Calu3 (cell line): ENCODE results near the gene ANKRD40. TPM values are rescaled to one million over a fixed set of nuclear protein-coding genes. Genes with fewer than 3 reads are reported as not detected.
A peak's percentile ranks its signal among the peaks of the same experiment; 100 is the strongest.

Experiments used
- BruUV-seq: library from RNA; stranded (reverse); fragments of 400-500 nt; replicated peaks from 2 replicates; lab custom pipeline; 2021; lab: Mats Ljungman, UMichigan
- CTCF ChIA-PET: fragments of 300-600 bp; sonication (Branson Sonifier 250); formaldehyde crosslinking; loops from one replicate; lab custom pipeline; 2022; ENCODE audit warnings: antibody characterized with exemption; lab: Charles Lee
- DNase-seq: peaks from one replicate; pipeline ENCODE4 v3.0.0; 2022
- H3K27ac Mint-ChIP-seq: one replicate; pipeline ENCODE4 v1.8.0; 2022; ENCODE audit warnings: mixed read lengths; ENCODE audit not compliant: unreplicated experiment
- H3K27me3 Mint-ChIP-seq: one replicate; pipeline ENCODE4 v1.8.0; 2022; ENCODE audit warnings: mixed read lengths; ENCODE audit not compliant: unreplicated experiment
- H3K36me3 Mint-ChIP-seq: one replicate; pipeline ENCODE4 v1.8.0; 2022; ENCODE audit warnings: mild to moderate bottlenecking, moderate library complexity, mixed read lengths; ENCODE audit not compliant: insufficient read depth, unreplicated experiment
- H3K4me1 Mint-ChIP-seq: one replicate; pipeline ENCODE4 v1.8.0; 2022; ENCODE audit warnings: mild to moderate bottlenecking, low read depth, mixed read lengths; ENCODE audit not compliant: unreplicated experiment
- H3K4me3 Mint-ChIP-seq: one replicate; pipeline ENCODE4 v1.8.0; 2022; ENCODE audit warnings: mild to moderate bottlenecking, low read depth, moderate library complexity, mixed read lengths; ENCODE audit not compliant: unreplicated experiment
- H3K9me3 Mint-ChIP-seq: one replicate; pipeline ENCODE4 v1.8.0; 2022; ENCODE audit warnings: low read depth, mixed read lengths; ENCODE audit not compliant: unreplicated experiment
- CTCF ChIP-seq: fragments of 200-600 bp; IDR thresholded peaks from one replicate; pipeline ENCODE4 v1.8.0; 2022; ENCODE audit warnings: antibody characterized with exemption; ENCODE audit not compliant: unreplicated experiment
- intact Hi-C: fragments of 100-400 bp; cut with micrococcal nuclease; formaldehyde crosslinking; loops from one replicate; pipeline ENCODE4 v1.10.0; 2022; ENCODE audit not compliant: unreplicated experiment
- total RNA-seq: library from RNA; stranded (reverse); gene quantifications from 2 replicates; pipeline ENCODE4 v1.2.3, GENCODE V29; 2022

Gene ANKRD40
- total RNA-seq, 1 experiment from 2014 or later: 68.5 TPM

GRCh38 chr17:50697062-50697461, 10.7 kb downstream of the ANKRD40 start:
- peak; percentile 51 for DNase-seq
- no TSS peak for BruUV-seq

GRCh38 chr17:50696365-50696879, 11.3 kb downstream of the ANKRD40 start:
- no peak overlapping the region for H3K4me3 Mint-ChIP-seq
- no peak for DNase-seq
- no peak overlapping the region for H3K27ac Mint-ChIP-seq
- CTCF ChIA-PET: interaction anchor here (0.7 to 7.6 kb wide), 7 partner anchors 35 to 150 kb away, joined by 3 to 130 read pairs (median 4); partner anchors contain the start of gene ABCC3
- H3K27me3 Mint-ChIP-seq: no peaks in the 10 kb centered on the region
- no peaks in the 10 kb centered on the region for H3K9me3 Mint-ChIP-seq
- H3K36me3 Mint-ChIP-seq: peaks cover 76% of the 10 kb centered on the region
- intact Hi-C loops: loop anchor here (10.0 kb wide), 1 partner anchor 148 kb away; no protein-coding TSS in a partner anchor
- BruUV-seq: no TSS peak
- TF ChIP-seq CTCF: no peak
- H3K4me1 Mint-ChIP-seq: peaks cover 84% of the 10 kb centered on the region

More at GRCh38 chr17:50697062-50697461, 10.7 kb downstream of the ANKRD40 start:
- no peaks in the 10 kb centered on the region for H3K27me3 Mint-ChIP-seq
- H3K4me3 Mint-ChIP-seq: peak overlapping the region; percentile 1
- H3K9me3 Mint-ChIP-seq: no peaks in the 10 kb centered on the region
- peaks cover 70% of the 10 kb centered on the region for H3K36me3 Mint-ChIP-seq
- H3K4me1 Mint-ChIP-seq: peaks cover 84% of the 10 kb centered on the region
- H3K27ac Mint-ChIP-seq: peak overlapping the region; percentile 2
- no peak for TF ChIP-seq CTCF
- CTCF ChIA-PET: interaction anchor here (0.7 to 7.6 kb wide), 7 partner anchors 9 to 151 kb away, joined by 3 to 130 read pairs (median 5); partner anchors contain the start of gene ABCC3
- intact Hi-C loops: loop anchor here (10.0 kb wide), 1 partner anchor 148 kb away; no protein-coding TSS in a partner anchor

- Mint-ChIP-seq H3K27ac (peak overlapping the region; percentile 50), H3K4me3 (peak overlapping the region; percentile 51), H3K27me3 (no peaks in the 10 kb centered on the region), H3K4me1 (peaks cover 83% of the 10 kb centered on the region), H3K36me3 (peaks cover 62% of the 10 kb centered on the region), H3K9me3 (no peaks in the 10 kb centered on the region)
- intact Hi-C loops: loop anchor here (2.0 to 10.0 kb wide), 4 partner anchors 32 to 210 kb away; no protein-coding TSS in a partner anchor
- TF ChIP-seq CTCF: no peak
- no TSS peak for BruUV-seq
- no peak for DNase-seq
- CTCF ChIA-PET: interaction anchor here (0.8 to 7.6 kb wide), 15 partner anchors 12 to 214 kb away, joined by 3 to 130 read pairs (median 5); partner anchors contain the start of genes ABCC3 and CACNA1G
Observed at GRCh38 chr17:50693036-50693682, 14.6 kb downstream of the ANKRD40 start.

GRCh38 chr17:50692448-50693035, 15.2 kb downstream of the ANKRD40 start:
- BruUV-seq: no TSS peak
- Mint-ChIP-seq H3K36me3 (peaks cover 64% of the 10 kb centered on the region), H3K4me1 (peaks cover 83% of the 10 kb centered on the region), H3K9me3 (no peaks in the 10 kb centered on the region), H3K27ac (peak overlapping the region; percentile 50), H3K4me3 (peak overlapping the region; percentile 51), H3K27me3 (no peaks in the 10 kb centered on the region)
- no peak for TF ChIP-seq CTCF
- peak; percentile 56 for DNase-seq
- intact Hi-C loops: loop anchor here (2.0 to 10.0 kb wide), 4 partner anchors 32 to 210 kb away; no protein-coding TSS in a partner anchor
- CTCF ChIA-PET: interaction anchor here (0.5 to 7.6 kb wide), 19 partner anchors 12 to 310 kb away, joined by 3 to 130 read pairs (median 5); partner anchors contain the start of genes ABCC3, ANKRD40 and CACNA1G
